C4-2B (cell line): ENCODE measurements around the gene RNF187.
A peak's percentile ranks its signal among the peaks of the same experiment; 100 is the strongest.

Experiments used
- H3K27ac ChIP-seq: fragments of 450-650 bp; 2 replicates; pipeline ENCODE4 v1.5.1; 2017
- CTCF ChIP-seq: fragments of 450-650 bp; conservative IDR thresholded peaks from 2 replicates; pipeline ENCODE4 v1.5.1; 2017; ENCODE audit warnings: mild to moderate bottlenecking
- ZFX ChIP-seq: fragments of 450-650 bp; IDR thresholded peaks from 2 replicates; pipeline ENCODE4 v1.6.1; 2017

Gene RNF187

GRCh38 chr1:228490120-228491078, 3.2 kb downstream of the RNF187 start:
- peak overlapping the region; percentile 94 for H3K27ac ChIP-seq
- TF ChIP-seq ZFX (no peak), CTCF (no peak)

- no peak overlapping the region for H3K27ac ChIP-seq
- TF ChIP-seq CTCF = no peak
- TF ChIP-seq ZFX = no peak
These were observed 6.2 kb downstream of the RNF187 start for GRCh38 chr1:228493141-228494043.

GRCh38 chr1:228494044-228494353, 6.8 kb downstream of the RNF187 start:
- no peak overlapping the region for H3K27ac ChIP-seq
- no peak for TF ChIP-seq ZFX
- no peak for TF ChIP-seq CTCF

- no peak overlapping the region for H3K27ac ChIP-seq
- no peak for TF ChIP-seq ZFX
- TF ChIP-seq CTCF = no peak
These were observed 7.2 kb downstream of the RNF187 start for GRCh38 chr1:228494391-228494790.

GRCh38 chr1:228494970-228495853, 8.0 kb downstream of the RNF187 start:
- H3K27ac ChIP-seq = no peak overlapping the region
- no peak for TF ChIP-seq CTCF
- no peak for TF ChIP-seq ZFX

- TF ChIP-seq ZFX (no peak), CTCF (no peak)
- H3K27ac ChIP-seq = no peak overlapping the region
These were observed 8.9 kb downstream of the RNF187 start for GRCh38 chr1:228496084-228496483.
